HTERT RPE-1 (cell line): ENCODE results near the gene FAT2.
"Not testable (repeated sequence)": the region's sequence is repeated elsewhere in the genome, so short reads cannot be mapped to it uniquely, and the experiment has no call there.

Source experiments
- in situ Hi-C: fragments of 300-500 bp; cut with MboI; formaldehyde crosslinking; loops from 4 replicates; pipeline ENCODE4 v1.14.3; 2020; ENCODE audit warnings: low sequenced_read_pairs

Gene FAT2

GRCh38 chr5:151615431-151615830 lies 24.3 kb upstream of the FAT2 start:
- in situ Hi-C loops = no loop called here

GRCh38 chr5:151614565-151614964 lies 23.4 kb upstream of the FAT2 start:
- in situ Hi-C loops = no loop called here

- in situ Hi-C loops = no loop called here
These were observed 21.7 kb upstream of the FAT2 start for GRCh38 chr5:151612689-151613427.

- in situ Hi-C loops = no loop called here
These were observed 20.1 kb upstream of the FAT2 start for GRCh38 chr5:151611127-151611775.

GRCh38 chr5:151608522-151608921 lies 17.4 kb upstream of the FAT2 start:
- in situ Hi-C loops = no loop called here

- in situ Hi-C loops = no loop called here
These were observed 16.2 kb upstream of the FAT2 start for GRCh38 chr5:151607304-151607703.

GRCh38 chr5:151605559-151605958 lies 14.4 kb upstream of the FAT2 start:
- in situ Hi-C loops = no loop called here

- in situ Hi-C loops = no loop called here
These were observed 11.7 kb upstream of the FAT2 start for GRCh38 chr5:151602806-151603205.

GRCh38 chr5:151601391-151601790 lies 10.3 kb upstream of the FAT2 start:
- in situ Hi-C loops = no loop called here

GRCh38 chr5:151600069-151600665 lies 9.0 kb upstream of the FAT2 start:
- in situ Hi-C loops = no loop called here

GRCh38 chr5:151598984-151599383 lies 7.9 kb upstream of the FAT2 start:
- in situ Hi-C loops = no loop called here

GRCh38 chr5:151598549-151598948 lies 7.4 kb upstream of the FAT2 start:
- in situ Hi-C loops = no loop called here

GRCh38 chr5:151597749-151598148 lies 6.6 kb upstream of the FAT2 start:
- in situ Hi-C loops = no loop called here

- in situ Hi-C loops = no loop called here
These were observed 5.9 kb upstream of the FAT2 start for GRCh38 chr5:151596828-151597539.

- in situ Hi-C loops = no loop called here
These were observed 4.3 kb upstream of the FAT2 start for GRCh38 chr5:151595411-151595826.

- in situ Hi-C loops = no loop called here
These were observed 1.8 kb upstream of the FAT2 start for GRCh38 chr5:151592855-151593408.

- in situ Hi-C loops = no loop called here
These were observed 1.1 kb downstream of the FAT2 start for GRCh38 chr5:151589878-151590570.

- in situ Hi-C loops = no loop called here
These were observed 3.2 kb downstream of the FAT2 start for GRCh38 chr5:151587796-151588555.

- in situ Hi-C loops = no loop called here
These were observed 5.2 kb downstream of the FAT2 start for GRCh38 chr5:151585970-151586369.

- in situ Hi-C loops = not testable (repeated sequence)
These were observed 5.8 kb downstream of the FAT2 start for GRCh38 chr5:151585344-151585743.
